Stimulated activated CD8-positive, alpha-beta memory T cell treated with anti-CD3 and anti-CD28 coated beads, Interleukin-7, amount 100 ng/mL, for 4 hours (primary cell): ENCODE results near the gene LIME1.

ENCODE experiments used
- DNase-seq, 2 donors: peaks; one replicate each; pipeline ENCODE4 v3.0.0-alpha.2; 2020; ENCODE audit warnings: low read depth in 2 of 2

LIME1 gene

GRCh38 chr20:63749597-63750508 lies 13.4 kb downstream of the LIME1 start:
- DNase-seq: no peak

GRCh38 chr20:63750807-63751470 lies 14.5 kb downstream of the LIME1 start:
- DNase-seq: peak in 1 of 2 donors; percentile 53

GRCh38 chr20:63751471-63752271 lies 15.2 kb downstream of the LIME1 start:
- no peak for DNase-seq

DNA sequence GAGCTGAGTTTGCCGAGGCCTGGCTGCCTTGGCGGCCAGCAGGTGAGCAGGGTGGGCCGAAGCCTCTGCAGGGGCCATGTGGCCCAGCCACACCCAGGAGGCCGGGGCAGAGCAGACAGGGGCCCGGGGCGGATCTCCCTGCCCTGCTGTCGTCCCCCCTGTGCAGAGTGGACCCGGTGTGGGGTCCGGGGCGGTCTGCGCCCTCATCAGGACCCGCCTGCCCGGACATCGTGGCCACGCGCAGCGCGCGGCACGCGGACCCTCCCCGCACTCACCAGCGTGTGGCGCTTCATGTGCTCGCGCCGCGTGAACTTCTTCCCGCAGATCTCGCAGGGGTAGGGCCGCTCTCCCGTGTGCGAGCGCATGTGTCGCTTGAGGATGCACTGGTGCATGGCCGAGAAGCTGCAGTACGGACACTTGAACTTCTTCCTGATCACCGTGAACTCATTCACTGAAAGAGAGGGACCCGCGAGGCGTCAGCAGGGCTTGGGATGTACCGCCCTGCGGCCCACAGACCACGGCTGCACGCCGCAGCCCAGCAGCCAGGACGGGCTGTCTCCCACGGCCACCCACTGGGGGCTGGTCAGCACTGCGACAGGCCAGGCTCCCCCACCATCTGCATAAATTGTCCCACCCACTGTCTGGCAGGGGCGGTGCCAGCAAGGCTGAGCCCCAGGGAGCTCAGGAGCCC lies 16.1 kb downstream of the LIME1 start:
- DNase-seq: no peak

DNA sequence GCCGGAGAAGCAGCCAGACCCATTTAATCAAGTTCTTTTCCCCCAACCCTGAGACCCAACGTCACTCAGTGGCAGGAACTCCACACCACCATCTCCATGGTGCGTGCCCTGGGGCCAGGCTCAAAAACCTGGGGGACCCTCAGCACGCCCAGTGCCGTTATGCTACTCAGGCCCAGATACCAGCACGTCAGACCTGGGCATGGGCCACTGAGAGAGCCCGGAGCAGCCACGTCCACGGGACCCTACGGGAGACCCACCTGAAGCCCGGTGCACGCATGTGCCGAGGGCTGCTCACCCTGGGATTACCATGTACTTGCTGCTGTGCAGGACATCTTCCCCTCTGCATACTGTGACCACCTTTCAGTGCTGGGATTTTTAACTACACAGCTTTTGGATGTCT lies 16.9 kb downstream of the LIME1 start:
- no peak for DNase-seq

- no peak for DNase-seq
These were observed 17.5 kb downstream of the LIME1 start for GRCh38 chr20:63754008-63754407.

DNA sequence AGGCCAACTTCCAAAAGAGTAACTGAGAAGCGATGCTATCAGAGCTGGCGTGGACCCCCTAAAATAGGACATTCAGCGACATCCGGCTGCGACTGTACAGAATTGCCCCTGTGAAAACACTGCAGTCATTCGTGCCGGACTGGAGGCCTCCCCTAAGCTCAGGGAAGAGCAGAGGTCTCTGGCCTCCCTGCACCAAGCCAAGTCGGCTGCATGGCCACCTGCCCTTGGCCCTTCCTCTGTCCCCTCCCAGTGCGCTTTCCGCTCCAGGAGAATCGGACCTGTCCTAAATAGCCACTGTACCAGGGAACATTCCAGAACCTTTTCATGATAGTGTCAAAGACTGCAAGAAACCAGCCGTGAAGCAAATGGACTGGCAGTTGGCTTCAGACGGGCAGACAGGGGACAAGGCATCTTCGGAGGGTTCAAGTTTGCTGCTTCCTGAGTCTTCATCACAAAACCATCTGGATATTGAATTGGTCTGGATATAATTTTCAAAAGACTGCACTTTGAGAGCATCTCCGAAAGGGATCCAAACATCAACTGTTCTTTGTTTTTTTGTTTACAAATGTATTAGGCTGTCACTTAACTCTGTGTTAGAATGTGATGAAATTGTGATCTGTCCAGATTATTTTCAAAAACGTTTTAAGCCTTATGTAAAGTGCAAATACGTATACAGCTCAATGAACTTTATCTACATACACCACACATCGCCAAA lies 19.6 kb downstream of the LIME1 start:
- DNase-seq: no peak

- DNase-seq: no peak
These were observed 20.2 kb downstream of the LIME1 start for GRCh38 chr20:63756648-63756991.

DNA sequence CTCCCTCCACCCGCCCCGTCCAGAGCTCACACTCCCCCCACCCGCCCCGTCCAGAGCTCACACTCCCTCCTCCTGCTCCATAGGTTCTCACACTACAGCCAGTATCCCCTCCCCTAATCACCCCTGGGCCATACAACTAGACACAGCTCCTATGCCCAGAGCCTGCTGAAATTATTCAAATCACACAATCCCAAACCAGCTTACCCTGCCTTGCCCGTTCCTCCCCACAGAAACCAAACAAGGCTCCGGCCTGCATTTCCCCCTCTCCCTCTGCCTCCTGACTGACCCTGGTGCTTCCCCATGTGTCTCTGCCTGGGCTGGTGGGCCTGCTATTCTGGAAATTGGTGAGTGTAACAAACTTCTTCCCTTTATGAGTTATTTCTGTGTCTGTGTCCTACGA lies 21.7 kb downstream of the LIME1 start:
- DNase-seq: no peak

- no peak for DNase-seq
These were observed 23.0 kb downstream of the LIME1 start for GRCh38 chr20:63759377-63759901.

- no peak for DNase-seq
These were observed 28.8 kb downstream of the LIME1 start for GRCh38 chr20:63765082-63765873.

- no peak for DNase-seq
These were observed 29.4 kb downstream of the LIME1 start for GRCh38 chr20:63765902-63766301.

- no peak for DNase-seq
These were observed 30.4 kb downstream of the LIME1 start for GRCh38 chr20:63766695-63767426.

GRCh38 chr20:63767456-63767855 lies 31.0 kb downstream of the LIME1 start:
- DNase-seq: no peak

DNA sequence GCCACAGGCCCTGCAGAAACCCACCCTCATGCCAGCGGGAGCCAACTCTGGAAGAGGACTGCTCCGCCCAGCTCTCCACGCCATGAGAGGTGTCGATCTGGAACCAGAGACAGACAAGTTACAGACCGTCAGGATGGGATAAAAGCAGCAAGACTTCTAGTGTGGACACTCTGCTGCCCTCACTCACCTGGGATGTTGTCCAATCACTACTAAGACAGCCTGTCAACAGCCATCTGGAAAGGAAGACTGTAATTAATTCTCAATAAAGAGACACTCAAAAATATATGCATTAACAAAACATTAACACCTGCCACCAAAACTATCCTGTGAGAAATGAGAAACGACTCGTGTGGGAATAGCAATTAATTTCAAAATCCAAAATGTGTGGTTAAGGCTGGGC lies 31.4 kb downstream of the LIME1 start:
- DNase-seq: no peak

GRCh38 chr20:63768591-63769515 lies 32.4 kb downstream of the LIME1 start:
- DNase-seq: no peak

- DNase-seq: no peak
These were observed 33.5 kb downstream of the LIME1 start for GRCh38 chr20:63769891-63770474.
